Activated B cell treated with CpG ODN at 0.5 μM for 24 hours (primary cell): Measurements from ENCODE around the gene NPFFR2. TPM values are rescaled to one million over a fixed set of nuclear protein-coding genes. Genes with fewer than 3 reads are reported as not detected.

ENCODE experiments used
- ATAC-seq: fragments of 200-7000 bp; cut with Tn5 transposase; one replicate; pipeline ENCODE4 v1.10.0; 2021; ENCODE audit warnings: low read depth, mild to moderate bottlenecking, moderate library complexity
- CTCF ChIA-PET: fragments of 350-600 bp; sonication (Branson Sonifier 250); formaldehyde crosslinking; loops from one replicate; lab custom pipeline; 2021; ENCODE audit warnings: antibody characterized with exemption; lab: Charles Lee
- POLR2A ChIA-PET: fragments of 350-600 bp; sonication (Branson Sonifier 250); formaldehyde crosslinking; loops from one replicate; lab custom pipeline; 2021; ENCODE audit warnings: antibody characterized with exemption; lab: Charles Lee
- DNase-seq: peaks from one replicate; pipeline ENCODE4 v3.0.0; 2022
- H3K27ac Mint-ChIP-seq: one replicate; pipeline ENCODE4 v1.8.0; 2020; ENCODE audit warnings: mixed read lengths
- H3K27me3 Mint-ChIP-seq: one replicate; pipeline ENCODE4 v1.8.0; 2021; ENCODE audit warnings: mixed read lengths
- H3K36me3 Mint-ChIP-seq: one replicate; pipeline ENCODE4 v1.8.0; 2021; ENCODE audit warnings: low read depth, mixed read lengths
- H3K4me1 Mint-ChIP-seq: one replicate; pipeline ENCODE4 v1.8.0; 2021; ENCODE audit warnings: mixed read lengths
- H3K4me3 Mint-ChIP-seq: one replicate; pipeline ENCODE4 v1.8.0; 2020; ENCODE audit warnings: mild to moderate bottlenecking, mixed read lengths
- H3K9me3 Mint-ChIP-seq: one replicate; pipeline ENCODE4 v1.8.0; 2020; ENCODE audit warnings: mixed read lengths
- intact Hi-C: fragments of 100-400 bp; cut with micrococcal nuclease; formaldehyde crosslinking; loops from one replicate; pipeline ENCODE4 v1.15.1; 2024
- total RNA-seq: library from RNA; stranded (reverse); gene quantifications from 2 replicates; pipeline ENCODE4 v1.2.3, GENCODE V29; 2022
- TF ChIP-seq, protein P1 (sequence below): fragments of 200-600 bp; IDR thresholded peaks from one replicate; pipeline ENCODE4 v1.8.0; 2022; ENCODE audit warnings: antibody characterized with exemption, mild to moderate bottlenecking

Gene NPFFR2
- total RNA-seq, 1 donor from 2014 or later: not detected

DNA sequence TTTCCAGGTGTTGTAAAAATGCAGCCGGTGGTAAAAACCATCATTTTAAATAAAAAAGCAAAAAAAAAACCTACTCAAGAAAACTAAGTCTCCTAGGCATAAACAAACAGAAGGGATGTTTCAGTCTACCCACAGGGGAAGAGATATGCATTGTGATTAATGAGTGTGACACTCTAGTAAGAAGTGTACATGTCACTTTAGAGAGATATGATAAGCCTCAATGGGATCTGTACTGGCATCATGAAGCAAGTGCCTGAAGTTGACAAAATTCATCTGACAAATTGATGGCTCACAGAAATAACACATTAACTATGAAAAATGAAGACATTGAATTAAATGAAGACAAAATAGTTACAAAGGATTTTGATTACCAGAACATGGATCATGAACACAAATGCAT lies 162.7 kb downstream of the NPFFR2 start:
- Mint-ChIP-seq H3K4me1 (no peaks in the 10 kb centered on the region), H3K9me3 (peaks cover 4% of the 10 kb centered on the region), H3K4me3 (no peak overlapping the region), H3K27me3 (no peaks in the 10 kb centered on the region), H3K36me3 (no peaks in the 10 kb centered on the region), H3K27ac (no peak overlapping the region)
- ChIA-PET POLR2A (no interaction called here), CTCF (no interaction called here)
- TF ChIP-seq, protein P1, sequence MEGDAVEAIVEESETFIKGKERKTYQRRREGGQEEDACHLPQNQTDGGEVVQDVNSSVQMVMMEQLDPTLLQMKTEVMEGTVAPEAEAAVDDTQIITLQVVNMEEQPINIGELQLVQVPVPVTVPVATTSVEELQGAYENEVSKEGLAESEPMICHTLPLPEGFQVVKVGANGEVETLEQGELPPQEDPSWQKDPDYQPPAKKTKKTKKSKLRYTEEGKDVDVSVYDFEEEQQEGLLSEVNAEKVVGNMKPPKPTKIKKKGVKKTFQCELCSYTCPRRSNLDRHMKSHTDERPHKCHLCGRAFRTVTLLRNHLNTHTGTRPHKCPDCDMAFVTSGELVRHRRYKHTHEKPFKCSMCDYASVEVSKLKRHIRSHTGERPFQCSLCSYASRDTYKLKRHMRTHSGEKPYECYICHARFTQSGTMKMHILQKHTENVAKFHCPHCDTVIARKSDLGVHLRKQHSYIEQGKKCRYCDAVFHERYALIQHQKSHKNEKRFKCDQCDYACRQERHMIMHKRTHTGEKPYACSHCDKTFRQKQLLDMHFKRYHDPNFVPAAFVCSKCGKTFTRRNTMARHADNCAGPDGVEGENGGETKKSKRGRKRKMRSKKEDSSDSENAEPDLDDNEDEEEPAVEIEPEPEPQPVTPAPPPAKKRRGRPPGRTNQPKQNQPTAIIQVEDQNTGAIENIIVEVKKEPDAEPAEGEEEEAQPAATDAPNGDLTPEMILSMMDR: no peak
- no peak for DNase-seq
- intact Hi-C loops: no loop called here
- no peak for ATAC-seq

Other genes starting within 250 kb of the NPFFR2 start
- gene GC, start 247.9 kb upstream of the NPFFR2 start, total RNA-seq: not detected in 2 replicates